HL-60/S4 treated with retinoic acid at 250 ng/mL for 4 days and 3 days (cell line): Measurements from ENCODE around the gene RCN1.
"Not testable (repeated sequence)": the region's sequence is repeated elsewhere in the genome, so short reads cannot be mapped to it uniquely, and the experiment has no call there.

Source experiments
- in situ Hi-C: fragments of 300-500 bp; cut with MboI; formaldehyde crosslinking; loops from 2 replicates; pipeline ENCODE4 v1.7.0; 2022; ENCODE audit warnings: low sequenced_read_pairs

The RCN1 gene

DNA sequence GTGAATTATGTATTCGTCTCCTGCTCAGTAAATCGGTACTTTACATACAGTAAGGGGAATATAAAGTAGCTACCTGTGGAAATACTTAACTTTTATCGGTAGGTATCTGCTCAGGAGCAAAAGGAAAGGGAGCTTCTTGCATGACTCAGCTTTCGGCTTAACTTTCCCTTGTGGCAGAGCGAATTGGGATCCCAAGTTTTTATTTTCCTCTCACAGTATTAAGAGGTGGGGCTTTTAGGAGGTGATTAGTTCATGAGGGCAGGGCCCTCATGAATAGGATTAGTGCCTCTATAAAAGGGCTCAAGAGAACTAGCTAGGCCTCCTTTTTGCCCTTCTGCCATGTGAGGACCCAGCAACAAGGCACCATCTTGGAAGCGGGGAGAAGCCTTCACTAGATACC, 18.7 kb downstream of the RCN1 start:
- in situ Hi-C loops, result no loop called here

- in situ Hi-C loops, result no loop called here
These were observed 19.9 kb downstream of the RCN1 start for GRCh38 chr11:32110795-32111194.

DNA sequence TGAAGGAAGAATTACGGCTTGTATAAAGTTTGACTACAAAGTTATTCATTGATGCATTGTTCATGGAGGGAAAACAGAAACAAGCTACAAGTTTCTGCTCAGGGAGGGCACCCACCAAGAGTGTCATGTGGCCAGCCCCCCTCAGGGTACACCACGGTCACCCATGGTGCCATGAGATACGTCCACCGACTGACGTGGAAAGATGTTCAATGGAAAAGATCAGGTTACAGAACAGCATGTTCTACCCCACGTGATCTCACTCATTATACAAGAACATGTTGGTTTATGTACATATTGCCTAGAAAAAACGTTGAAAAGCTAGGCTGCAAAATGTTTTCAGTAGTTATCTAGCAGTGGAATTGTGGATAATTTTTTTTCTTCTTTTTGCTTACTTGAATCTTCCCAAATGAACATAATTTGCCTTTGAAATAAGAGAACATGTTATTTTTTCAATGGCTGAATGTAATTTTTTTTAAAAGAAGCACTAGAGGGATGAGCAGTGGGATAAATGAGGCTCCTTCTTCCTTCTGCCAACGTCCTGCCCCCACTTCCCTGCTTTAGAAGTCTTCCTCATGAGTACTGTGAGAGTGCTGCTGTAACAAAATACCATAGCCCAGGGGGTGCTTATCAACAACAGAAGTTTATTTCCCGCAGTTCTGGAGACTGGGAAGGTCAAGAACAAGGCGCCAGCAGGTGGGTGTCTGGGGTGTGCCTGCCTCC, 22.5 kb downstream of the RCN1 start:
- in situ Hi-C loops, result no loop called here

- in situ Hi-C loops, result no loop called here
These were observed 23.0 kb downstream of the RCN1 start for GRCh38 chr11:32113920-32114203.

- in situ Hi-C loops, result no loop called here
These were observed 24.6 kb downstream of the RCN1 start for GRCh38 chr11:32115446-32115845.

GRCh38 chr11:32116668-32117067, 25.8 kb downstream of the RCN1 start:
- in situ Hi-C loops, result no loop called here

DNA sequence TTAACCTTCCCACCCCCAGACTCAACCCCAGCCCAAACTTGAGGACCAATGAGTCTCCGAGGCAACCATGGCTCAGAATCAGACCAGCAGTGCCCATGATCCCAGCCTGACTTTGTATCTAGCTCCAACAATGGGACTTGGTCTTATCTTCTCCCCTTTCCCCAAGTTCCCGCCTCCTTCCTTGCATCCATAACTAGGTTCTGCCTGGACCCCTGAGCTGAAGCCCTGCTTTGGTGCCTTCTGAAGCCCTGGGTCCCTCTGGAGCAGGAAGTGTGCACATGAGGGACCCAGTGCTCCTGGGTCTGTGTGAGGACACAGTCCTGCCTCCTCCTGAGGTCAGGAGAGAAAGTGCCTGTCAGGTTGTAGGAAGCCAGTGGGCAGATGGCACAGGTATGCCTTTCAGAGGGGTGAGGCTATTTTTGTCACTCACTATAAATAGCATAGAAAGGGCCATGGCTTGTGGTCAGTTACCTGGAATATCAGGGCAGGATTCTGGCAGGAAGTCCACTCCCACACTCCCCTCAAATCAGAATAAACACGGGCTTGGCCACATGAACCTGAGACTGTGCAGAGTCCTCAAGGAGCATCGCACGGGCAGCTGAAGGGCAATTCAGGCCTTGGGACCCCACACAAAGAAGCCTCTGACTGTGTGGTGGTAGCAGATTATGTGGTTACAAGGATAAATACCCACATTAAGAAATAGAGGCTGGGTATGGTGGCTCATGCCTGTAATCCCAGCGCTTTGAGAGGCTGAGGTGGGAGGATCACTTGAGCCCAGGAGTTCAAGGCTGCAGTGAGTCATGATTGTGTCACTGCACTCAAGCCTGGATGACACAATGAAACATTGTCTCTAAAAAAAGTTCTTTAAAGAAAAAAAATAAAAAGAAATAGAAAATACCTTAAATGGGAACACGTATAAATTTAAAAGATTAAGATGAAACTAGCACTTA, 27.4 kb downstream of the RCN1 start:
- in situ Hi-C loops, result no loop called here

DNA sequence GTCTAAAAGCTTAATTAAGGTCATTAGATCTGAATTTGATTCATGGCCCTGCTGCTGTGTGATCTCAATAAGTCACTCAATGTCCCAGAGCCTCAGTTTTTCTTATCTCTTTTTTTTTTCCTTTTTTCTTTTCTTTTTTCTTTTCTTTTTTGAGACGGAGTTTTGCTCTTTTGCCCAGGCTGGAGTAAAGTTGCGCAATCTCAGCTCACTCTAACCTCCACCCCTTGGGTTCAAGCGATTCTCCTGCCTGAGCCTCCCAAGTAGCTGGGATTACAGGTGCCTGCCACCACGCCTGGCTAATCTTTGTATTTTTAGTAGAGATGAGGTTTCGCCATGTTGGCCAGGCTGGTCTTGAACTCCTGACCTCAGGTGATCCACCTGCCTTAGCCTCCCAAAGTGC, 28.3 kb downstream of the RCN1 start:
- in situ Hi-C loops, result not testable (repeated sequence)

GRCh38 chr11:32121012-32121411, 30.1 kb downstream of the RCN1 start:
- in situ Hi-C loops, result no loop called here

DNA sequence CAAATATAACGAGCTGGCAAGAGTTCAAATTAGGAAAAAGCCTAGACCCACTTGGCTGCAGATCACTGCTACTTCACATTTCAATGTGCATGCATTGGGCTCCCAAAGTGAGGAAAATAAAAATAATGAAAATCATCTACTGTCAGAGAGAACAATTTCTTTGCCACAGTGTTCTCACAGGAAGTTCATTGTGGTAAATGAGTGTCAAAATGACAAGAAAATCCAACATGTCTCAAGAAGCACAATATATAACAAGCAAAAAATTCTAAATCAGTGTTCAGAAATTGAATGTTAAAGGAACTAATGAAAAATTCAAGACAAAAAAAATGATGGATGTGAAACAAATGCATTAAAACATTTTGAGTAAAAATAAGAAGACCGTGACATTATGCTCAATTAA, 31.3 kb downstream of the RCN1 start:
- in situ Hi-C loops, result no loop called here

DNA sequence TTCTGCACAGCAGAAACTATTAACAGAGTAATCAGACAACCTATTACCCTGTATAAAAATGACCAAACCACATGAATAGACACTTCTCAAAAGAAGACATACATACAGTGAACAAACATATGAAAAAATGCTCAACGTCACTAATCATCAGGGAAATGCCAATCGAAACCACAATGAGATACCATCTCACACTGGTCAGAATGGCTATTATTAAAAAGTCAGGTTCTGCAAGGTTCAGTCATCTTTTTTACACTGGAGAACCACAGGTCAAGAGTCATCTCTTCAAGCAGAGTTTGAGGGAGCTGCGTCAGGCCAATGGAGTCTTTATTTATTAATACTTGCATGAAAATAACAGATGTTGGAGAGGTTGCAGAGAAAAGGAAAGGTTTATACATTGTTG, 40.4 kb downstream of the RCN1 start:
- in situ Hi-C loops, result no loop called here

DNA sequence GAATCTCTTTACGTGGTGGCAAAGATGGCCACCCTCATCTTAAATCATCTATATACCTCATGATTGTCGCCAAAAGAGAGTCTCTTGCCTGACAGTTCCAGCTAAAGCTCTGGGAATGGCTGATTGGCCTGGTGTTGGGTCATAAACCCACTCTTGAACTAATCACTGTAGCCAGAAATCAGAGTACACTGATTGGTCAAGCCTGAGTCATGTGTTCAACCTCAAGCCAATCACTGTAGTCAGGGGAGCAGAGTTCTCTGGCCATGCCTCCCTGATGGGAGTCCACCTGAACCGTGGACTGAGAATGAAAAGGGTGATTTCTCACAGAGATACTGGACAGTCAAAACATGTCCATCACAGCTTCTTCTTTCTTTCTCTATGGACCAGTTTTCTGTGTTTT, 45.8 kb downstream of the RCN1 start:
- in situ Hi-C loops, result no loop called here

GRCh38 chr11:32137263-32137662, 46.4 kb downstream of the RCN1 start:
- in situ Hi-C loops, result no loop called here

DNA sequence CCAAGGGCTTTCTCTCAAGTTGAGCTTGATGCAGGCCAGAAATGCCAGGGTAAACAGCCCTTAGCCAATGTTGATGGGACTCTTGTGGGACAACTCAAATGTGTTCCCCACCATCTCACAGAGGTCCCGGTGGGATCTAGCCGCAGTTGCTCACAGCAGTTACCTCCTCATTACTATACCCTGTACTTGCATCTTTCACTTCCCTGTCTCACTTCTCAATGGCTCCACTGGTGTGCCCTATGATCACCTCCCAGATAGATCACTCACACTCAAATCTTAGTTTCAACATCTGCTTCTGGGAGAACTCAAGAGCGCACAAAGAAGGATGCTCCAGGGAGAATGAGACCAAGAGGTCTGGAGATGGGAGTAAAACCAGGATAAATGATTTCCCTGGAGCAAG, 47.0 kb downstream of the RCN1 start:
- in situ Hi-C loops, result no loop called here

- in situ Hi-C loops, result no loop called here
These were observed 48.0 kb downstream of the RCN1 start for GRCh38 chr11:32138902-32139301.

DNA sequence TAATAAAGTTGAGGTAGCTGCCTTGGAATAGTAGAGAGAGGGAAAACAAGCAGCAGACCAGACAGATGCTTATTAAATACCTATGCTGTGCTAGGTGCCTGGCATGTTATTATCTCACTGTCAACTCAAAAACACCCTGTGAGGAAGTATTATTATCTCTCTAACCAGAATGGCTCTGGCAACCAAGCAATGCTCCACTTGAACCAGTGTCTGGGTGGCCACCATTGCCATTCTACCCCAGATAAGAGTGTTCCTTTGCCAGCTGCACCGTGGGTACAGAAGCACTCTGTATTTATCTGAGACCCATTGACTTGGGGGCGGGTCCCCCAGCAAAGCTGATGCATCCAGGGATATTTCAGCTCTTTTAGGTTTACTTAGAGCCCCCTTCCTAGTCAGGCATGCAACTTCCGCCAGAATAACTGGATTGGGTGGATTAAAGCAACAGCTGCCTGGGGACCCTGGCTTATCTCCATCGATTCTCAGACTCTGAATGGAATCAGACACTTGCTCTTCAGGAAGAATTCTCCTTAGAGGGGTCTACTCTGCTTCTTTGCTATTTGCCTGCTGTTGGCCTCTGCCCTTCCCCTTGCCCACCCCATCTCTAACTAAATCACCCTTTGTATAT, 49.1 kb downstream of the RCN1 start:
- in situ Hi-C loops, result no loop called here

DNA sequence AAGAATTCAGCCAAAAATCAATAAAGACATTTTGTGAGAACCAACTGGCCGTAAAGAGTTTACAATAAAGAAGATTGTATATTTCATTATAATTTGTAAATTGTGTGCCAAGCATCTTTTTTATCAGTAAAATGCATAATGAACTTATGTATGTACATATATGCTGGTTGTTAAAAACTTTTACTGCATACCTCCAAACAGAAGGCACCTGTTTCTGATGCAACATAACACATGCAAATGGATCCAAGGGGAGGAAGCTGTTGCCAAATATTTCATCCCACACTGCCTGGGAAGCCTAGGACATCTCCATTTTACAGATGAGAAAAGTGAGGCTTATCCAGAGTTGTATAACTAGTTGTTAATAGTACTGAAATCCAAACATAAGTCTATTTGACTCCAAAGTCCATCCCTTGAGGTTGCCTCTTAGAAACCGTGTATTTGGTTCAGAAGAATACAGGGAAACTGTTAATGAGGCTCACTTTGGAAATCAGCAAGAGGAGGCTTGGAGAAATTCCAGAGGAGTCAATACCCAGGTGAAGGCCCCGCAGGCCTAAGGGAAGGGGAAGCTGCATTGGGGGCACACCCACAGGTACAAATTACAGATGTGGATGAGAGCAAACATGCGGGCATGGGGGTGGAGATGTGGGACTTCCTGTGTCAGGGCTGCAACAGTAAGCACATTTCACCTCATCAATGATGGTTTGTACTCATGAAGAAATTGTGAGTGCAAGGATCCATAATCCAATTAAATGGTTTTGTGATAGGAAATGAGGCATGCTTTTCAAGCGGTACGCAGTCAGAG, 51.1 kb downstream of the RCN1 start:
- in situ Hi-C loops, result no loop called here

DNA sequence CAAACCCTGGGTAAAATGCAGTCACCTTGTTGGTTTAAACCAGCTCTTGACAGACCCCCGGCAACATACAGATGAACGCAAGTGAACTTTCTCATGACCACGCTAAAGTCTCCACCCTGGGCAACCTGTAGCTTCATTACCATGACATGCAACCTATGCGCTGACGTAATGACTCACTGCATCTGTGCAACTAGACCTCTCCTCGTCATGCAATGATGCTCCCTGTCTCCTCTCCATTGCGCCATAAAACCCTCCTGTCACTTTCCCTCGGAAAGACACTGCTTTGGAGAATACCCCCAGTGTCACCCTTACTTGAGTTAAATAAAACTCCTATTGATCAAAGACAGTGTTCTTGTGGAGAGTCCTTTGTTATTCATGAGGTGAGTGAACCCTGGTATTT, 52.5 kb downstream of the RCN1 start:
- in situ Hi-C loops, result no loop called here

GRCh38 chr11:32145282-32145681, 54.4 kb downstream of the RCN1 start:
- in situ Hi-C loops, result no loop called here

DNA sequence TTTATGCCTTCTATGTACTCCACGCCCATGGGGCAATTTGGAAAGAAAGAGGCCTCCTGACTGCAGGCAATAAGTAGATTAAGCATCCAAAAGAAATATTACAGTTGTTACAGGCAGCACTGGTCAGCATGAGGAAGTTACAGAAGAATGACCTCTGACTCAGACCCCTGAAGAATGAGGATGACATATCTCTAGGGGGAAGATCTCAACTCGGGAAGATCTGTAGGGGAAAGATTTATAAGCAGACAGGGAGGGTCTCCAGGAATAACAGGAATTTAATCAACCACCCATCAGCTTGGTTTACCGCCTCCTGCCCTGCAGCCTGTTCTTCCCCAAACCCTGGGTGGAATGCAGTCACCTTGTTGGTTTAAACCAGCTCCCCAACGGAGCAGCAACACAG, 58.0 kb downstream of the RCN1 start:
- in situ Hi-C loops, result no loop called here

GRCh38 chr11:32149748-32150147, 58.9 kb downstream of the RCN1 start:
- in situ Hi-C loops, result loop anchor here (25.0 kb wide), 2 partner anchors 762 to 1037 kb away; no protein-coding TSS in a partner anchor
